AG04449 (cell line): Measurements from ENCODE around the gene TMEM169.

Experiments used
- CTCF ChIA-PET: fragments of 350-600 bp; formaldehyde crosslinking; extraction: SDS; loops from one replicate; lab custom pipeline; 2021; ENCODE audit warnings: antibody characterized with exemption; lab: Yijun Ruan, JAX
- POLR2A ChIA-PET: fragments of 400-600, 350-600 bp; formaldehyde crosslinking; extraction: SDS; loops from one replicate; lab custom pipeline; 2020; ENCODE audit warnings: antibody characterized with exemption, inconsistent platforms; lab: Yijun Ruan, JAX
- DNase-seq: peaks from one replicate; pipeline ENCODE4 v3.0.0-alpha.2; 2010; ENCODE audit warnings: low read depth, low spot score
- H3K4me3 ChIP-seq: 2 replicates; pipeline ENCODE4 v1.5.1; 2011; ENCODE audit warnings: low read depth, mild to moderate bottlenecking, control low read depth, low read length
- TF ChIP-seq, protein P1 (sequence below): IDR thresholded peaks from one replicate; pipeline ENCODE4 v1.5.1; 2011; ENCODE audit warnings: mild to moderate bottlenecking, moderate library complexity, low read length, control low read depth, inconsistent platforms; ENCODE audit not compliant: insufficient read depth; ENCODE audit errors: missing control alignments

The TMEM169 gene

DNA sequence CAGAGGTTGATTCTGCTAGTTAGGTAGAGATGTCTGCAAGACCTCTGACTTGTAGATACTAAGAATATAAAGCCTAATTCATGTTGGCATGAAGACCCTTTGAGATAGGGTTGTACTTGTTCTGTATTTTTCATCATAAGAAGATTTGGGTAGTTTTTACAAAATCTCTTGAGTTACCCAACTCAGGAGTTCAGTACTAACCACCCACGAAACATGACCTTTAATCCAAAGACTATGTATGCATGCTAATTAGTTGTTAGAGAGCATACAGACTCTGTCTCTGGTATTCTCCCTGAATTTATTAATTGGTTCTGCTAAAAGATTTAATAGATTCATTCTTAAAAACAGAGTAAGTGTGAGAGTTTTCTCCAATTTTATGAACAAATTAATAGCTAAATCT is 17.1 kb upstream of the TMEM169 start:
- TF ChIP-seq, protein P1, sequence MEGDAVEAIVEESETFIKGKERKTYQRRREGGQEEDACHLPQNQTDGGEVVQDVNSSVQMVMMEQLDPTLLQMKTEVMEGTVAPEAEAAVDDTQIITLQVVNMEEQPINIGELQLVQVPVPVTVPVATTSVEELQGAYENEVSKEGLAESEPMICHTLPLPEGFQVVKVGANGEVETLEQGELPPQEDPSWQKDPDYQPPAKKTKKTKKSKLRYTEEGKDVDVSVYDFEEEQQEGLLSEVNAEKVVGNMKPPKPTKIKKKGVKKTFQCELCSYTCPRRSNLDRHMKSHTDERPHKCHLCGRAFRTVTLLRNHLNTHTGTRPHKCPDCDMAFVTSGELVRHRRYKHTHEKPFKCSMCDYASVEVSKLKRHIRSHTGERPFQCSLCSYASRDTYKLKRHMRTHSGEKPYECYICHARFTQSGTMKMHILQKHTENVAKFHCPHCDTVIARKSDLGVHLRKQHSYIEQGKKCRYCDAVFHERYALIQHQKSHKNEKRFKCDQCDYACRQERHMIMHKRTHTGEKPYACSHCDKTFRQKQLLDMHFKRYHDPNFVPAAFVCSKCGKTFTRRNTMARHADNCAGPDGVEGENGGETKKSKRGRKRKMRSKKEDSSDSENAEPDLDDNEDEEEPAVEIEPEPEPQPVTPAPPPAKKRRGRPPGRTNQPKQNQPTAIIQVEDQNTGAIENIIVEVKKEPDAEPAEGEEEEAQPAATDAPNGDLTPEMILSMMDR = no peak
- POLR2A ChIA-PET = no interaction called here
- CTCF ChIA-PET = interaction anchor here (0.8 kb wide), 1 partner anchor 50 kb away, joined by 3 read pairs; no protein-coding TSS in a partner anchor
- H3K4me3 ChIP-seq = no peak overlapping the region
- DNase-seq = no peak

DNA sequence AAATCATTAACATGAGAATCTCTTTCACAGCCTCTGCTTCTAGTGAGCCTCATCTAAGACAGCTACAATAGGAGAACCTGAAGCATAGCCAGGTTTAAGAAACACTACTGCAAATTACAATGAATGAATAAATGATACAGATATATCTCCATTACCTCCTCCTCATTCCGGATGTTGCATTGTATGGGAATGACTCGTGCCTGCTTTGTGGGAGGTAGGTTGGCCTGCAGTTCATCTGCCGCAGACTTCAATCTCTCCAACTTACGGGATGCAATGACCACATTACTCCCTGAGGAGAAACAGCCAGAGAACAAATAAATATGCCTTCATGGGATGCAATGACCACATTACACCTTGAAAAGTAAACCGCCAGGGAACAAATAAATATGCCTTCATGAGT is 15.5 kb upstream of the TMEM169 start:
- TF ChIP-seq, protein P1 = no peak
- no peak overlapping the region for H3K4me3 ChIP-seq
- no peak for DNase-seq
- ChIA-PET CTCF (interaction anchor here (1.2 to 2.2 kb wide), 3 partner anchors 8 to 32 kb away, joined by 3 to 8 read pairs (median 3); no protein-coding TSS in a partner anchor), POLR2A (no interaction called here)

DNA sequence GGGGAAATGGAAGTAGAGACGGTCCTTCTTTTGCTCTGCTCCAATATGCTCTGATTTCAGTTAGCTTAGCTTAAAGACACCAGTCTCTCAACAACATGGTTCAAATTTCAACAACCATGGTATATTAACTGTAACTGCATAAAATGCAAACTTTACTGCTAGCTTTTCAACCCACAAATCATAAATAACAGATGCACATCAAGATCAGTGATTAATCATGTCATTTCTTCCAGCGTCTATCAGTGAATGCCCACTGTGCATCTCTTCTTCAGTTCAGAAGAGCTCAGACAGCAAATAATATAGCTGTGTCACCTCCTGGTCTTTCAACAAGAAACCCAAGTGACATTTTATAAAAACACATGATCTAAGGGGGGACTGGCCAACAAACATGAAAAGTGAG is 12.7 kb upstream of the TMEM169 start:
- POLR2A ChIA-PET = no interaction called here

DNA sequence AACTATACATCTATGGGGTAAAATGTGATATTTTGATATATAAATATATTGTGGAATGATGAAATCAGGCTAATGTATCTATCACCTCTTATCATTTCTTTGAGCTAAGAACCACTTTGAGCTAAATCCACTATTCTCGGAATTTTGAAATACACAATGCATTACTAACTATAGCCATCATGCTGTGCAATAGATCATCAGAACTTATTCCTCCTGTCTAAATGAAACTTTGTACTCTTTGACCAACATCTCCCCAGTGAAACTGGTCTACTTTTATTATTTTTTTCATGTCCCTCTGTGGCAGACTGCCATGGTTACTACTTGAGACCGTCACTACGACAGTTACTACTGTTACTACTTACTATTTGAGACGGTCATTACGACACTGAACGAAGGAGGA is 11.5 kb upstream of the TMEM169 start:
- no peak overlapping the region for H3K4me3 ChIP-seq
- ChIA-PET POLR2A (no interaction called here), CTCF (interaction anchor here (1.1 to 1.4 kb wide), 3 partner anchors 13 to 36 kb away, joined by 3 to 5 read pairs (median 4); no protein-coding TSS in a partner anchor)
- TF ChIP-seq, protein P1 = no peak
- DNase-seq = no peak

More for the DNA sequence above, 12.7 kb upstream of the TMEM169 start:
- no peak for DNase-seq
- CTCF ChIA-PET = interaction anchor here (0.8 to 1.1 kb wide), 2 partner anchors 10 to 627 kb away, joined by 3 read pairs; no protein-coding TSS in a partner anchor
- H3K4me3 ChIP-seq = no peak overlapping the region
- TF ChIP-seq, protein P1 = no peak

DNA sequence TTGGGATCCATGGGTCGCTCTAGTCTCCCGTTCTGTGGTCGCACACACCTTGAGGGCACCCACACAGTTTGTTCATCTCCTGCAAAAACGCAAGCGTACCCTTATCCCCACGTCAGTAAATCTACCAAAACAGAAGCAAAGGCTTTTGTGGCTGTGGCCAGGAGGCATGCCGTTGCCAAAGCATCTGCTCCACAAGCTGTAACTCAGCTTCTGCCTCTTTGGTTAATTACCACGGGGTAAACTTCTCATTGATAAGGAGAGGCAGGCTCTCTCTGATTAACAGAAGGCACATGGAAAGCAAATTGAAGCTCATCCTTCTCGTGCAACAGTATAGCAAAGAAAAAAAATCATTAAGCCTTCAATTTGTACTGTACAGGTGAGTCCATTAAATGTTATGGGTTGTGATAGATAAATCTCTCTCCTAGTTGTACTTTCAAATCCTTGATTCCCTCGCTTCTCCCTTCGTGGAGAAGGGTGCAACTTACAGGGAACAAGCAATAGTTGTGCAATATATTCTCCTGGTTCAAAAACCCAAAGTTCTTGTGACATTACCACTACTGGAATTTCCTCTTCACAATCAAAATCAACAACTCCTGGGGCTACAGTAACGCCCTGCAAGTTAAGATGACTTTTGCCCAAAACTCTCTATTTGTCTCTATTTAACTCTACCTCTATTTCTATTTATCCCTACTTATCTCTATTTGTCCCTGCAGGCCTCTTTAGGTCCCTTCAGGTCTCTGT is 10.4 kb upstream of the TMEM169 start:
- POLR2A ChIA-PET = no interaction called here
- CTCF ChIA-PET = interaction anchor here (1.0 kb wide), 1 partner anchor 51 kb away, joined by 3 read pairs; no protein-coding TSS in a partner anchor
- no peak for DNase-seq
- TF ChIP-seq, protein P1 = no peak
- no peak overlapping the region for H3K4me3 ChIP-seq

DNA sequence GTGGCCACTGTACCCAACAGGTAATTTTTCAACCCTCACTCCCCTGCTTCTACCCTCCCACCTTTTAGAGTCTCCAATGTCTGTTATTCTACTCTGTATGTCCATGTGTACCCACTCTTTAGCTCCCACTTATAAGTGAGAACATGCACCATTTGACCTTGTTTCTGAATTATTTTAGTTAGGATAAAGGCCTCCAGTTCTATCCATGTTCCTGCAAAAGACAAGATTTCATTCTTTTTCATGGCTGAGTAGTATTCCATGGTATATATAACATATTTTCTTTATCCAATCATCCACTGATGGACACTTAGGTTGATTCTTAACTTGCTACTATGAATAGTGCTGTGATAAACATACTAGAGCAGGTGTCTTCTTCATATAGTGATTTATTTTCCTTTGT is 9.2 kb upstream of the TMEM169 start:
- DNase-seq = no peak
- H3K4me3 ChIP-seq = no peak overlapping the region
- TF ChIP-seq, protein P1 = no peak
- ChIA-PET POLR2A (no interaction called here), CTCF (interaction anchor here (1.2 to 1.3 kb wide), 2 partner anchors 14 to 39 kb away, joined by 3 to 4 read pairs; no protein-coding TSS in a partner anchor)
